Stimulated activated effector memory CD8-positive, alpha-beta T cell treated with anti-CD3 and anti-CD28 coated beads, Interleukin-12 subunit alpha, Interleukin-12 subunit beta, amount 100 ng/mL, for 72 hours (primary cell): ENCODE measurements around the gene TAAR6.
"Not testable (repeated sequence)": the region's sequence is repeated elsewhere in the genome, so short reads cannot be mapped to it uniquely, and the experiment has no call there.

ENCODE experiments used
- ATAC-seq: fragments of 150-1000 bp; cut with Tn5 transposase; 2 replicates; pipeline ENCODE4 v1.10.0; 2021
- DNase-seq, 2 donors: peaks; one replicate each; pipeline ENCODE4 v3.0.0; 2021 to 2022; ENCODE audit warnings: low spot score in 2 of 2
- H3K27ac Mint-ChIP-seq: one replicate; pipeline ENCODE4 v1.8.0; 2022; ENCODE audit warnings: mild to moderate bottlenecking, mixed read lengths
- H3K36me3 Mint-ChIP-seq: one replicate; pipeline ENCODE4 v1.8.0; 2022; ENCODE audit warnings: mild to moderate bottlenecking, mixed read lengths
- H3K4me1 Mint-ChIP-seq: one replicate; pipeline ENCODE4 v1.8.0; 2022; ENCODE audit warnings: mixed read lengths
- H3K4me3 Mint-ChIP-seq: one replicate; pipeline ENCODE4 v1.8.0; 2022; ENCODE audit warnings: mild to moderate bottlenecking, mixed read lengths
- H3K9me3 Mint-ChIP-seq: one replicate; pipeline ENCODE4 v1.8.0; 2022; ENCODE audit warnings: mixed read lengths

TAAR6 gene

DNA sequence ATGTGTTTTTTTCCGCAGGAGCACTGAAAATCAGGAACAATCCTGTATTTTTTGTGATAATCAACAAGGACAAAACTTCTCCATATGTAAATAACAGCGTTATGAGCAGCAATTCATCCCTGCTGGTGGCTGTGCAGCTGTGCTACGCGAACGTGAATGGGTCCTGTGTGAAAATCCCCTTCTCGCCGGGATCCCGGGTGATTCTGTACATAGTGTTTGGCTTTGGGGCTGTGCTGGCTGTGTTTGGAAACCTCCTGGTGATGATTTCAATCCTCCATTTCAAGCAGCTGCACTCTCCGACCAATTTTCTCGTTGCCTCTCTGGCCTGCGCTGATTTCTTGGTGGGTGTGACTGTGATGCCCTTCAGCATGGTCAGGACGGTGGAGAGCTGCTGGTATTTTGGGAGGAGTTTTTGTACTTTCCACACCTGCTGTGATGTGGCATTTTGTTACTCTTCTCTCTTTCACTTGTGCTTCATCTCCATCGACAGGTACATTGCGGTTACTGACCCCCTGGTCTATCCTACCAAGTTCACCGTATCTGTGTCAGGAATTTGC lies at the start of gene TAAR6:
Gene TAAR6, plus strand, starts transcription at position 102 of the 557 bp plus-strand sequence. Its CDS starts 0 bp downstream, at position 102.
- ATAC-seq (no peak), DNase-seq (no peak)
- Mint-ChIP-seq H3K4me3 (no peak within 1 kb of the TSS), H3K4me1 (no peaks in the 10 kb centered on the region), H3K9me3 (no peaks in the 10 kb centered on the region), H3K27ac (no peak within 1 kb of the TSS), H3K36me3 (no peaks in the 10 kb centered on the region)

DNA sequence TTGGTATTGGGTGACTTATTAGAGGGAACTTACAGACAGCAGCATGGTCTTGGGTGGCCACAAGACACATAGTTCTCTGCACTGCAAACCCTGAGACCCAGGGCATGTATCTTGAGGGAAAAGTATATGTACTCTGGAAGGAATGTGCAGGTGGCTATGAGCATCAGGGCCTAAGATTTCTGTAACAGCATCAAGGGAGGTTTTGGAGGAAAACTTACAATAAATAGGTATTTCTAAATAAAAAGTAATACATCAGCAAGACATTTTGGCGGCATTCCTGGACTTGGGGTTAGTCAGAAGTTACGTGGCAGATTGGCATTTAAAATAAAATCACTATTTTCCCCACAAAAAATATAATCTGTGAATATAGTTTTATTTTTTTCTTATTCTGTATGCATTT lies 49.2 kb upstream of the TAAR6 start:
- no peaks in the 10 kb centered on the region for H3K9me3 Mint-ChIP-seq
- H3K4me3 Mint-ChIP-seq: no peak overlapping the region
- DNase-seq: no peak
- H3K27ac Mint-ChIP-seq: no peak overlapping the region
- no peaks in the 10 kb centered on the region for H3K4me1 Mint-ChIP-seq
- ATAC-seq: no peak
- H3K36me3 Mint-ChIP-seq: no peaks in the 10 kb centered on the region

DNA sequence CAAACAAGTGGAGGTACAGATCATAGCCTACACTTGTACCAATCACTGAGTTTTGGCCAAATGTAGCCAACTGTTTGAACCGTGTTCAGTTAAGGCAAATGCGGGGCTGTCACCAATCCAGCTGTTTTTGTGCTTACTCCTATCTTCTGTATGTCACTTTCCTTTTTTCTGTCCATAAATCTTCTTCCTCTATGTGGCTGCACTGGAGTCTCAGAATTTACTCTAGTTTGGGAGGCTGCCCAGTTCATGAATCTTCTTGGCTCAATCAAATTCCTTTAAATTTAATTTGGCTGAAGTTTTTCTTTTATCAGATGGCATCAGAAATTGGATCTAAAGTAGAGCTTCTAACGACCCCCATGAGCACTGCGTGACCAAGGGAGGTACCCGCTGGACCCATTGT lies 45.5 kb upstream of the TAAR6 start:
- H3K27ac Mint-ChIP-seq: no peak overlapping the region
- H3K9me3 Mint-ChIP-seq: no peaks in the 10 kb centered on the region

GRCh38 chr6:132525866-132526265 lies 44.3 kb upstream of the TAAR6 start:
- Mint-ChIP-seq H3K27ac (no peak overlapping the region), H3K4me3 (no peak overlapping the region), H3K4me1 (no peaks in the 10 kb centered on the region), H3K9me3 (no peaks in the 10 kb centered on the region), H3K36me3 (no peaks in the 10 kb centered on the region)
- DNase-seq (no peak), ATAC-seq (no peak)

More for the DNA sequence above, 45.5 kb upstream of the TAAR6 start:
- DNase-seq (no peak), ATAC-seq (no peak)
- H3K36me3 Mint-ChIP-seq: no peaks in the 10 kb centered on the region
- no peak overlapping the region for H3K4me3 Mint-ChIP-seq
- no peaks in the 10 kb centered on the region for H3K4me1 Mint-ChIP-seq

- Mint-ChIP-seq H3K36me3 (no peaks in the 10 kb centered on the region), H3K4me3 (no peak overlapping the region), H3K4me1 (no peaks in the 10 kb centered on the region), H3K27ac (no peak overlapping the region), H3K9me3 (no peaks in the 10 kb centered on the region)
- no peak for ATAC-seq
- no peak for DNase-seq
Observed at GRCh38 chr6:132526461-132526860, 43.7 kb upstream of the TAAR6 start.

GRCh38 chr6:132527791-132528190 lies 42.3 kb upstream of the TAAR6 start:
- Mint-ChIP-seq H3K4me3 (no peak overlapping the region), H3K36me3 (no peaks in the 10 kb centered on the region), H3K27ac (no peak overlapping the region), H3K9me3 (no peaks in the 10 kb centered on the region), H3K4me1 (no peaks in the 10 kb centered on the region)
- ATAC-seq: no peak
- DNase-seq: no peak

DNA sequence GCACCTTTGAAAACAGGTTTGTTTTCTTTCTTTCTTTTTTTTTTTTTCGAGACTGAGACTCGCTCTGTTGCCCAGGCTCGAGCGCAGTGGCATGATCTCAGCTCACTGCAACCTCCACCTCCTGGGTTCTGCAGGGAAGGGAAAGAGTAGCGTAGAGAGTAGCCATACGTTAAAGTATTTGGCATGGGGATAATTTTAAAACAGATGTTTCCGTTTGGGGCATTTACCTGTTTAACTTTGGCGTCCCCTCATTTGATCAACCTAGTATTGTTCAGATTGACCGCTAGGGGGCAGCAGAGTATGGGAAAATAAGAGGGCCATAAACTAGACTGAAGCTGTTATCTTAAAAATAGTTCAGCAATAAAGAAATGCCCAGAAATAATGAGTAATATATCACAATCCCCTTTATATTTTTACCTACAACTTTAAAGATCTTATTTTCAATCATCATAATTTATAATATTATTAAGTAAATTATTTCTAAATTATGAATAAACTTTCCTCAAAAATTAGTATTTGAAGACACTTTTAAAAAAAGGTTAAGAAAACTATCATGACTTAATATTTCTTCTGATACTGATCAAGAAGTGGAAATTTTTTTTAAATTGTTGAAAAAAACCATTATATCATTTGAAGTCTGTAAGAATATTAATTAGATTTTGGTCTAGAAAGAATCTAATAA lies 39.7 kb upstream of the TAAR6 start:
- no peak overlapping the region for H3K27ac Mint-ChIP-seq
- no peaks in the 10 kb centered on the region for H3K4me1 Mint-ChIP-seq
- ATAC-seq: peak; percentile 70
- H3K36me3 Mint-ChIP-seq: no peaks in the 10 kb centered on the region
- DNase-seq: peak; percentile 49 to 74
- H3K9me3 Mint-ChIP-seq: peaks cover 3% of the 10 kb centered on the region
- no peak overlapping the region for H3K4me3 Mint-ChIP-seq

- H3K4me1 Mint-ChIP-seq, H3K9me3 Mint-ChIP-seq, ATAC-seq, H3K27ac Mint-ChIP-seq, H3K36me3 Mint-ChIP-seq, H3K4me3 Mint-ChIP-seq, DNase-seq: not testable (repeated sequence)
Observed at GRCh38 chr6:132534546-132534945, 35.6 kb upstream of the TAAR6 start.

- no peak for ATAC-seq
- Mint-ChIP-seq H3K9me3 (peaks cover 3% of the 10 kb centered on the region), H3K27ac (no peak overlapping the region)
Observed at GRCh38 chr6:132537145-132537544, 33.0 kb upstream of the TAAR6 start.

DNA sequence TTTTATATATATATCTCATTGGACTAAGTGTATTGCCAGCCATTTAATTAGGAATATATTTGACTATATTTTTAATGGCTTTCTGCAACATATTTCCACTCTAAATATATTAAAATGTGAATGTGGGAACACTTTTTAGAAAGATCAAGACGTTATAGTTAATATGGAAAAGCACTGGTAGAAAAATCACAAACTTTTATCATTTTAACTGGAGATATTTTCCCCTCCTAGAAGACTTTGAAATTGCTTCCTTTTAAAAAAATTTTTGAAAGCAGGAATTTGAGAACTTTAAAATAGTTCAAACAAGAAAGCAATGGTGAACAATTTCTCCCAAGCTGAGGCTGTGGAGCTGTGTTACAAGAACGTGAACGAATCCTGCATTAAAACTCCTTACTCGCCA lies 32.1 kb upstream of the TAAR6 start, which contains the start of gene TAAR9:
Gene TAAR9, plus strand, starts transcription at position 301 of the 400 bp plus-strand sequence. Its CDS starts 13 bp downstream, at position 314.
- no peaks in the 10 kb centered on the region for H3K36me3 Mint-ChIP-seq

More at GRCh38 chr6:132537145-132537544, 33.0 kb upstream of the TAAR6 start:
- Mint-ChIP-seq H3K4me1 (no peaks in the 10 kb centered on the region), H3K36me3 (no peaks in the 10 kb centered on the region), H3K4me3 (no peak overlapping the region)
- no peak for DNase-seq

DNA sequence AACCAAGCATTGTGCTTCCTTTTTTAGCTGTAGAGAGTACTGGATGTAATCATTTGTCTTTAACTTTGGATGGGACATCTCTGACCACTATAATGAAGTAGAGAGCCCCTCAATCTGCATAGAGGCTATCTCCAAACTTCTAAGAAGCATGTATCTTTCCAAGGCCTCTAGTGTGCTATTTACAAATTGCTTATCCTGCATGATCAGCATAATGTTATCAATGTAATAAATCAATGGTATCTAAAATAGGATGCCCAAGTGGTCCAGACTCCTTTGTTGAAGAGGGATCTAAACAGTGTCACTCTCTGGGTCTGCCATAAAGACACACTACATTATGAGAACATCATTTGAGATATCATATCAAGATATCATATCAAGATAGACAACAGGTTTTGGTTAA lies 25.3 kb upstream of the TAAR6 start:
- Mint-ChIP-seq H3K27ac (no peak overlapping the region), H3K4me3 (no peak overlapping the region), H3K9me3 (no peaks in the 10 kb centered on the region), H3K4me1 (no peaks in the 10 kb centered on the region), H3K36me3 (no peaks in the 10 kb centered on the region)
- no peak for ATAC-seq
- no peak for DNase-seq

More for the DNA sequence above, 32.1 kb upstream of the TAAR6 start, which contains the start of gene TAAR9:
- Mint-ChIP-seq H3K9me3 (peaks cover 3% of the 10 kb centered on the region), H3K4me3 (no peak within 1 kb of the TSS), H3K27ac (no peak within 1 kb of the TSS), H3K4me1 (no peaks in the 10 kb centered on the region)
- ATAC-seq: no peak
- no peak for DNase-seq

DNA sequence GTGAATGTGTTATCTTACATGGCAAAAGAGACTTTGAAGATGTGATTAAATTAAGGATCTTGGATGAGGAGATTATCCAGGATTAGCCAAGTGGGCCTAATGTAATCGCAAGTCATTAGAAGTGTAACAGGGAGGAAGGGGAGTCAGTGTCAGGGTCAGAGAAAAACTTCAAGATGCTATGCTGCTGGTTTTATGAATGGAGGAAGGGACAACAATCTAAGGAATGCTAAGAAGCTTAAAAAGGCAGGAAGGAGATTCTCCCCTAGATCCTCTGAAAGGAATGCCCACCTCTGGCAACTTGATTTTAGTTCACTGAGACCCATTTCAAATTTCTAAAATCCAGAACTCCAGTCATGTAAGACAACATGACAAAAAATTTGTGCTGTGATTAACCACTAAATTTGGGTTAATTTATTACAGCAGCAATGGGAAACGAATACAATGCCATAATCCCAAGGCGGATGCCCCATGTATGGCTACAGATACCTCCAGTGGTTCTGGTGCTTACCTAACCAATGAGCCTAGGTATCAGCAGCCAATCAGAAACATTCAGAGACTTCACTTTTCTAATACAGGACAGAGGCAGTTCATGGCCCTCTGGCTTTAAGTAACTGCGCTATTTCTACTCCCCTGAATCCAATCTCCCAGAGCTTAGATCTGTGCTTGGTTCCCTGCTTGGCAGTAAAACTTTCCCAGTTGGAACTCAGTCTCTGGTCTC lies 21.2 kb upstream of the TAAR6 start:
- no peaks in the 10 kb centered on the region for H3K36me3 Mint-ChIP-seq
- no peaks in the 10 kb centered on the region for H3K9me3 Mint-ChIP-seq
- no peak for DNase-seq
- H3K27ac Mint-ChIP-seq: no peak overlapping the region
- no peaks in the 10 kb centered on the region for H3K4me1 Mint-ChIP-seq
- no peak for ATAC-seq
- no peak overlapping the region for H3K4me3 Mint-ChIP-seq

GRCh38 chr6:132551214-132551613 lies 18.9 kb upstream of the TAAR6 start:
- H3K36me3 Mint-ChIP-seq: no peaks in the 10 kb centered on the region
- H3K4me1 Mint-ChIP-seq: no peaks in the 10 kb centered on the region
- DNase-seq (no peak), ATAC-seq (peak; percentile 28)
- H3K9me3 Mint-ChIP-seq: no peaks in the 10 kb centered on the region
- no peak overlapping the region for H3K4me3 Mint-ChIP-seq
- H3K27ac Mint-ChIP-seq: no peak overlapping the region

GRCh38 chr6:132552372-132552771 lies 17.8 kb upstream of the TAAR6 start, which contains the start of gene TAAR8:
TAAR8 (plus strand) TSS chr6:132552672; CDS start chr6:132552693, 21 bp downstream.
- no peak for ATAC-seq
- Mint-ChIP-seq H3K36me3 (no peaks in the 10 kb centered on the region), H3K4me3 (no peak within 1 kb of the TSS)

DNA sequence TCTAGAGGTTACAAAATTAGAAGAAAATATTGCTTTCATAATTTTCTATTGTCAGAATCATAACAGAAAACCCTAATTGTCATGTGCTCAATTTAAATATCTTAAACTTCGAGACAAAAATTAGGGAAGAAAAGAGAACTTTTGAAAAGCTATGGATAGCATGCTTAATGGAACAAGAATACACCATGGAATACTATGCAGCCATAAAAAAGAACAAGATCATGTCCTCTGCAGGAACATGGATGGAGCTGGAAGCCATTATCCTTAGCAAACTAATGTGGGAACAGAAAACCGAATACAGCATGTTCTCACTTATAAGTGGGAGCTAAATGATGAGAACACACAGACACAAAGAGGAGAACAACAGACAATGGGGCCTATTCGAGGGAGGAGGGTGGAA lies 10.0 kb upstream of the TAAR6 start:
- H3K4me3 Mint-ChIP-seq, H3K4me1 Mint-ChIP-seq, H3K36me3 Mint-ChIP-seq, DNase-seq, H3K9me3 Mint-ChIP-seq, ATAC-seq, H3K27ac Mint-ChIP-seq: not testable (repeated sequence)

More at GRCh38 chr6:132552372-132552771, 17.8 kb upstream of the TAAR6 start, which contains the start of gene TAAR8:
- no peaks in the 10 kb centered on the region for H3K4me1 Mint-ChIP-seq
- H3K9me3 Mint-ChIP-seq: no peaks in the 10 kb centered on the region
- H3K27ac Mint-ChIP-seq: no peak within 1 kb of the TSS
- DNase-seq: no peak
